ENCODE measurements around the gene CELSR1.
A peak's percentile ranks its signal among the peaks of the same experiment; 100 is the strongest.

Gene CELSR1, protein sequence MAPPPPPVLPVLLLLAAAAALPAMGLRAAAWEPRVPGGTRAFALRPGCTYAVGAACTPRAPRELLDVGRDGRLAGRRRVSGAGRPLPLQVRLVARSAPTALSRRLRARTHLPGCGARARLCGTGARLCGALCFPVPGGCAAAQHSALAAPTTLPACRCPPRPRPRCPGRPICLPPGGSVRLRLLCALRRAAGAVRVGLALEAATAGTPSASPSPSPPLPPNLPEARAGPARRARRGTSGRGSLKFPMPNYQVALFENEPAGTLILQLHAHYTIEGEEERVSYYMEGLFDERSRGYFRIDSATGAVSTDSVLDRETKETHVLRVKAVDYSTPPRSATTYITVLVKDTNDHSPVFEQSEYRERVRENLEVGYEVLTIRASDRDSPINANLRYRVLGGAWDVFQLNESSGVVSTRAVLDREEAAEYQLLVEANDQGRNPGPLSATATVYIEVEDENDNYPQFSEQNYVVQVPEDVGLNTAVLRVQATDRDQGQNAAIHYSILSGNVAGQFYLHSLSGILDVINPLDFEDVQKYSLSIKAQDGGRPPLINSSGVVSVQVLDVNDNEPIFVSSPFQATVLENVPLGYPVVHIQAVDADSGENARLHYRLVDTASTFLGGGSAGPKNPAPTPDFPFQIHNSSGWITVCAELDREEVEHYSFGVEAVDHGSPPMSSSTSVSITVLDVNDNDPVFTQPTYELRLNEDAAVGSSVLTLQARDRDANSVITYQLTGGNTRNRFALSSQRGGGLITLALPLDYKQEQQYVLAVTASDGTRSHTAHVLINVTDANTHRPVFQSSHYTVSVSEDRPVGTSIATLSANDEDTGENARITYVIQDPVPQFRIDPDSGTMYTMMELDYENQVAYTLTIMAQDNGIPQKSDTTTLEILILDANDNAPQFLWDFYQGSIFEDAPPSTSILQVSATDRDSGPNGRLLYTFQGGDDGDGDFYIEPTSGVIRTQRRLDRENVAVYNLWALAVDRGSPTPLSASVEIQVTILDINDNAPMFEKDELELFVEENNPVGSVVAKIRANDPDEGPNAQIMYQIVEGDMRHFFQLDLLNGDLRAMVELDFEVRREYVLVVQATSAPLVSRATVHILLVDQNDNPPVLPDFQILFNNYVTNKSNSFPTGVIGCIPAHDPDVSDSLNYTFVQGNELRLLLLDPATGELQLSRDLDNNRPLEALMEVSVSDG (N-terminal part only)

DNA sequence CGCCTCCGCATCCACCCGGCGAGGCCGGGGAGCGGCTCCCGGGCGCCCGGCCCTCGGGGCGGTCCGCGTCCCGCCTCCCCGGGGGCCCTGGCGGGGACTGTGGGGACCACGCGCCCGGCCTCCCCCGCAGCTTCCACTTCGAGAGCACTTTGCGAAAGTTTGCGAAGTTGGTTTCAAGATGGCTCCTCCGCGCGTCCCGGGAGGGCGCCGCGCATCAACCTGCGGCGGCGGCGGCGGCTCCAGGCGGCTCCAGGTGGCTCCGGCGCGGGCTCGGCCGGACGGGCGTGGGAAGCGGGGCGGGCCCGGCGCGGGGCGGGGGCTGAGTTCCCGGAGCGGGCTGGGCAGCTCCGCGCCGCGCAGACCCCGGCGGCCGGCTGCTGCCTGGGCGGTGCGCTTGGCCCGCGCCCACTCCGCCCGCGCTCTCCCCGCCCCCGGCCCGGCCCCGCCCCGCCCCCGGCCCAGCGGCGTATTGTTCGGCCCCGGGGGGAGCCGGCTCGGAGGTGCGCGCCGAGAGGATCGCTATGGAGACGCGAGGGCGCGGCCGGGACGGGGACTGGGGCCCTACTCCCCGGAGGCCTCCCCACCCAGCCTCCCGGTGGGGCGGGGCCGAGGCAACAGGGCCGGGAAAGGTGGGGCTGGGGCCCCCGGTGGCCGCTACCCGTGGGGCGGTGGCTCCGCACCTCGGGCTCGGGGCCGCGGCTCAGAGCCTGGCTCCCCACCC lies at the start of gene CELSR1:
TSS of gene CELSR1 (minus strand) at position 396 of the 721 bp plus-strand sequence. CDS start 450 bp downstream, outside the sequence.
- DNase-seq = peak in 1 of 56 donors; percentile 9

DNA sequence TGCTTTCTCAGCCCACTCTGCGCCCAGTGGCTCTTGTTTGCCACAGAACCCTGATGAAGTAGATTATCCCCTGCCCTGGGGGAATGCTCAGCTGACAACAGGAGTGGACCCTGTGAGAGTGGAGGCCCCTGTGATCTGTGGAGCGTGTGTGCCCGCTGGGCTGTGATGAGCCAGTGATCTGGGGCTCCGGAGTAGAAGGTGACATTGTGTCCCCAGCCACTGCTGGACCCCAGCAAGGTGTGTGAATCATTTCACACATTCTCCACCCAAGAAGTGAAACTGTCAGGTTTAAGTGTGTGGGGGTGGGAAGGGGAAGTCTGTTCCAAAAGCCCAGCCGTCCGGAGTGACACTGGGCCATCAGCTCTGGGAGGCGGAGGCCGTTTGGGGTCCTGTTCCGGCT lies 49.6 kb upstream of the CELSR1 start:
- DNase-seq = no peak

DNA sequence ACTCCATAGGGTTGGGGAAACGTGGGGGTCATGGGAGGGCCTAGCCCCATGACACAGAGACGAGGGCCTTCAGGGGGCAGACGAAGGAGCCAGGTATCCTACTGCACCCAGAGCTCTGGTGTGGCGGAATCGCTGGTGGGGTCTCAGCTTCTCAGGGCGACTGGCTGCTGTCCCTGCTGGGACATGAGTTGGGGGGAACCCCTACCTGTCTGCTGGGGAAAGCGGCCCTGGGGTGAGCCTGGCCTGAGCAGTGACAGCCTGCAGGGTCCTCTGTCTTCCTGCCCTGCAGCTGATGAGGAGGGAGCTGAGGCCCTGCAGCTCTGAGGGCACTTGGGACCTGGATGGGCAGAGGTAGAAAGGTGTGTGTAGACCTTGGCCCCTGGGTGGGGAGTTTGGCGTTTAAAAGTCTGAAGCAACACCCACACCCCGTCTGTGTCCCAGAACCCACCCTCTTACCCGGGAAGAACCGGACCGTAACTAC lies 49.2 kb upstream of the CELSR1 start:
- no peak for DNase-seq

DNA sequence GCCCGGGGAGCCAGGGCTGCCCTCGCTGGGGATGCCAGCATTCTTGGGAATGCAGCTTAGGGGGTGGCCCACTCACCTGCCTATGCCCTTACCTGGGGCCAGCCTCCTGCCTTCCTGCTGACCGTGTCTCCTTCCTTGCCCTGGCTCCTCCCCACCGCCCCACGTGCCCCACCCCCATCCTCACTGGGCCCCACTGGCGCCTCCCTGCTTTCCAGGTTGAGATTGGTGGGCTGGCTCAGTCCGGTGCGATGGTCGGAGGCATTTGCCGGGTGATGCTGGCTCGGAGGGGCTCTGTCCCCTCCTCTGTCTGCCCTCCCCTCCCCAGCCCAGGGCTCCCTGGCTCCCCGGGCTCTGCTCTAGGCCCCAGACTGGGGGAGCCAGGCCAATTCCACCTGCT lies 48.7 kb upstream of the CELSR1 start:
- no peak for DNase-seq

DNA sequence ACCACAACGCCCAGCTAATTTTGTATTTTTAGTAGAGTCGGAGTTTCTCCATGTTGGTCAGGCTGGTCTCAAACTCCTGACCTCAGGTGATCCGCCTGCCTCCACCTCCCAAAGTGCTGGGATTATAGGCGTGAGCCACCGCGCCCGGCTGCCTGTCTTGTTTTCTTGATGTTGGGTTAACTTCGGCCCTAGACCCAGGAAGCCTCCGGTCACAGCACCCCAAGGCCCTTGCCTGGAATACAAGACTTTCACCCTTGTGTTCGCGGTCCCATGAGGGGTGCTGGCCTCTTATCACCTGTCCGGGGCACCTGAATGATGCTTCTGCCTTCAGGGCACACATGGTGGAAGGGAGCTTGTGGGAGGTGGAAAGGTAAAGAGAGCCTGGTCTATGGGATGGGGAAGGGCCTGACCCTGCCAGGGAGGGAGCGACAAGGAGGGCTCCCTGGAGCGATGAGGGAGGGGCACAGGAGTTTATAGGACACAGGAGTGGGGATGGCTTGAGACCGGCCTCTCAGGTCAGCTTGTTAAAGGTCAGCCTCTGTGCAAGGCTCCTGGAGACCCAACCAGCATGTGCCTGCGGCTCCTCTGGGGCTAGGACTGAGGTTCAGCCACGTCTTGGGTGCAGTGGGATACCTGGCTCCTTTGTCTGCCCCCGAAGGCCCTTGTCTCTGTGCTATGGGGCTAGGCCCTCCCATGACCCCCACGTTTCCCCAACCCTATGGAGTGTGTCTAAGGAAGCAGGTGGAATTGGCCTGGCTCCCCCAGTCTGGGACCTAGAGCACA lies 48.1 kb upstream of the CELSR1 start:
- DNase-seq = no peak

DNA sequence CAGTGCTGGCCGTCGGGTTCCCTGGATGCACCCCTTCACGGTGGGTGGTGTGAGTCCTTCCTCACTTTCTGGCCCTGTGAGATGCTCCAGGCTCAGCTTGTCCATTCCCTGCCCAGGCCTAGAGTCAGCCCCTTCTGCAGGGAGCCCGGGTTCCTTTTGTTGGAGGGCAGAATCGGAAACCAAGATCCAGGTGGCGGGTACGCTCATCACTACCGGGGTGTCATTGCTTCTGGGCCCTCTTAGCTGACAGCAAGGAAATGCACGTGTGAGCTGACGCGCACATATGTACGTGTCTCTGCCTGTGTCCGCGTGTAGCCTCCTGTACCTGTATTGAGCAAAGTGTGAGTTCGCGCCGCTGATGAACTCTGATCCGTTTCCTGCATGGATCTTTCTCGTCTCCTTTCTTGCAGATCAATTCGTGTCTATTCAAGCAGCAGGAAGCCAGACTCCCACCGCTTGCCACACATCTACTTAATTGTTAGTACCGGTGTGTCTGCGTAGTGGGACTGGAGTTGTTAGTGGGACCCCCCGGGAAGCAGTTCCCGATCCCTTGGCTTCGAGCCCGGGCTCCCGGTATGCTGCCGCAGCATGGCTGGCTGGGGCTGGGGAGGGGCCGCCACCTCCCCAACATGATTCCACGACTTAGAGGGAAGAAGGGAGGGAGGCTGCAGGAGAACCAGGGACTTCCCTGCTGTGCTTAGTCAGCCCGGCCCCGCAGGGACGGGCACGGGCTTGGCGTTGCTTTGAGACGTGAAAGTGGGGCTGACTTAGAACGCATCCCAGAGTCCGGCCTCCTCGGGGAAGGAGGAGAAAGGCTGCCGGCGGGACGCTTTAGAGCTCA lies 46.9 kb upstream of the CELSR1 start:
- peak in 2 of 56 donors; percentile 13 to 23 for DNase-seq

DNA sequence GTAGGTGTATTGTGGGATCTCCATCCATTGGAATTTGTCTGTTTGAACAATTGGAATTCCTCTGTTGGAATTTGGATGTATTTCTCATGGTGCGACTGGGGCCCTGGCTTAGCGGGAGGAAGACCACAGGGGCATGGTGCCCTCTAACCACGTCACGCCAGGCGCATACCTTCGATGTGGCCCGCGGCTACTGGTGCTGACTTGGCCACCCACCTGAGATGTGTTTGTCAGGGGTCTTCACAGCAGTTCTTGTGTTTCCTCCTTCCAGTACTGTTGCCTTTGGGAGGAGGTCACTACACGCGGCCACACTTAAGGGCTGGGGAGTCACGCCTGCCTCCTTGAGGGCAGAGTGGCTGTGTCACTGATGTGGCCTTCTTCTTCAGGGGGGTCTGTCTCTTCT lies 46.2 kb upstream of the CELSR1 start:
- DNase-seq = no peak

DNA sequence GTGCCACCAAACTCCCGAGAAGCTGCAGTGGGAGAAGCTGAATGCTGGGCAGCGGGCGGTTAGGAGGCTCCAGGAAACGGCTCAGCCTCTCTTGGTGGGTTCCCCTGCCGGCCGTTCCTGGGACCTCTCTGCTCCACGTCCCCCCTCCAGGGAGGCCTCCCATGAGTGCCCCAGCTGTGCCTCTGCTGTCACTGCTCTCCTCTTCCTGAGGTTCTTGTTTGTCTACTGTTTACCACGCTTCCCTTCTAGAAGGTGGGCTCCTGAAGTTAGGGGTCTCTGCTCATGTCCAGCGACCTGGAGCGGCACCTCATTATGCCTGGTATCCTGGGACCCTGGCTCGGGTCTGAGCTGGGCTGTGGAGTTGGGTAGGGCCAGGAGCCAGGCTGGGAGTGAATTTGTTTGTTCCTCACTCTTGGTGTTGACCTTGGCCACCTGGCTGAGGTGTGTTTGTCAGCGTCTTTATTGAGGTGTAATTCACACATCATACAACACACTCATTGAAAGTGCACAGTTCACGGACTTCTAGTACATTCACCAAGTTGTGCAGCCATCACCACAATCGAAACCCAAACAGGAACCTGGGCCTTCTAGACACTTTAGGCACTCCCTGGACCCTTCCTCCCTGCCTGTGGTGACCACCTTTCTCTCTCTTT lies 45.0 kb upstream of the CELSR1 start:
- no peak for DNase-seq

DNA sequence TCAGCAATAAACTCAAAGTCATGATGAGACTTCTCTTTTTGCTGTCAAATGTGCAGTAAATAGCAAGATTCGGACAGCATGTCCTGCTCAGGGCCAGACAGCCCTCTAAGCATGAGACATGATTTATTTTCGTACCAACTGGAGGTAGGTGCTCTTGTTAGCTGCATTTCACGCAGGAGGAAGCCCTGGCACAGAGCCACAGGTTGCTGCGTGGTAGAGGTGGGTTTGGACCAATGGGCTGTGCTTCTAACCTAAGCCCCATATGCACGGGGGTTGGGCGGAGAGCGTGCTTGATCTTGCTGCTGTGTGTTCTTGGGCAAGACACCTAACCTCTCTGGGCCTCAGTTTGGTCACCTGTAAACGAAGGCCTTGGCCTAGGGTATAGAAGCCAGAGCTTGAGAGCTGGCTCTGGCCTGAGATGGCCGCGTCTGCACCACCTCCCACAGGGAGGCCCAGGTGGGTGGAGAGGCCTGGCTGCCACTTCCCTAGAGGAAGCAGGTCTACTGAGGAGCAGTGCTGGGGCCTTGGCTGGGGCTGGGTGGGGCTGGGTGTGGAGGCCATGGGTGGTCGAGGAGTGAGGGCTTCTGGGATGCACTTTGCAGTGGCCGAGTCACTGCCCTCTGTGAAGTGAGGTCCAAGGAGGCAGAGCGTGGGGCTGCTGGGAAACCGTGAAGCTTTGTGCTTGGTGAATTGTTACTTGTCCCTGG lies 44.3 kb upstream of the CELSR1 start:
- no peak for DNase-seq

DNA sequence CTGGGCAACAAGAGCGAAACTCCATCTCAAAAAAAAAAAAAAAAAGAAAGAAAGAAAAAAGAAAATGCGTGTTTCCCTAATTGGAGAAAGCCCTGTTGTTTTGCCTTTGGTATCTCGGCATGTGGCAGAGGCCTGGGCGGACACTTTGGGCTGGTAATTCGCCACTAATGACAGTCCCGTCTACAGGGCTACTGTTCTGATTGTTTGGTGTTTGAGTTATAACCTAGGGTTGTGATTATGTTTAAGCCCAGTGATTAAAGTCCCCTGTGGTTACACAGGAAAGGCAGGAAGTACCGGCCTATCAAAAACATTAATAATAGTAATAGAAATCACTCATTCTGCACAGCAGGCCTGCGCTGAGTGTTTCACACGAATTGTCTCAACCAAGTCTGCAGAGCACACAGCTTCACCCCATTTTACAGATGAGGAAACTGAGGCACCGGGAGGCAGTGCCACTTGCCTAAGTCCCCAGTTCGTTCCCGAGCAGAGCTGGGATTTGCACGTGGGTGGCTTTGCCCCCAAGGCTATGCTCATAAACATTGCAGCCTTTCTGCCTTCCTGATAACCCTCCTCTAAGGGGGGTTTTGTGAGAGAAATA lies 43.6 kb upstream of the CELSR1 start:
- DNase-seq = no peak

DNA sequence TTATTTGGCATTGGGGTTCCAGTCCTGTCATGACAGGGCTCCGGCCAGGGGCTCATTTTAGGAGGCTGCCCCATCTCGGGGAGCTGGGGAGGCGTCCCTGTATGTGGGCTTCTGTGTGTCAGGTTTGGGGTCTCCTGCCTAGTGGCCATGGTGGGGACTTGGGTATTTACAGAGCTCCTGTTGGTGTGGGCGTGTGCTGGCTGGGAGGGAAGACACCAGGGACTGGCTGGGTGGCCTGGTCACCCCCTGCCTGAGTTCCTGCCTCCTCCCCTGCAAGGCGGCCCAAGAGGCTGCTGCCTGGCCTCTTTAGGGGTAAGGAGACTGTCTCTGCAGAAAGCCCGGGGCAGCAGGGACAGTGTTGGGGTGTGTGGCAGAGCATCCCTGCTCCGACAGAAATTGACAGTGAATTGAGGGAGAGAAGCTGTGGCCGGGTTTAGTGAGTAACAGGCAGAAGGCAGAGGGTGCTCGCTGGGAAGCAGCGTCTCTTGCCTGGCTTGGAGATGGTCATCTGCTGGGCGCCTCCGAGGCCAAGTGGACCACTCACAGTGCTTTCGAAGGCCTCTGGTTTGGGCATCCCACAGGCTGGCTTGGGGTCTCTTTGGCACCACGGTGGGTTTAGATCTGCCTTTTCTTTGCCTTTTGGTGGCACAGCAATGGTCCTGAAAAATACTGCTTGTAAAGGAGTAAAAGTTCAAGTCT lies 42.5 kb upstream of the CELSR1 start:
- no peak for DNase-seq

DNA sequence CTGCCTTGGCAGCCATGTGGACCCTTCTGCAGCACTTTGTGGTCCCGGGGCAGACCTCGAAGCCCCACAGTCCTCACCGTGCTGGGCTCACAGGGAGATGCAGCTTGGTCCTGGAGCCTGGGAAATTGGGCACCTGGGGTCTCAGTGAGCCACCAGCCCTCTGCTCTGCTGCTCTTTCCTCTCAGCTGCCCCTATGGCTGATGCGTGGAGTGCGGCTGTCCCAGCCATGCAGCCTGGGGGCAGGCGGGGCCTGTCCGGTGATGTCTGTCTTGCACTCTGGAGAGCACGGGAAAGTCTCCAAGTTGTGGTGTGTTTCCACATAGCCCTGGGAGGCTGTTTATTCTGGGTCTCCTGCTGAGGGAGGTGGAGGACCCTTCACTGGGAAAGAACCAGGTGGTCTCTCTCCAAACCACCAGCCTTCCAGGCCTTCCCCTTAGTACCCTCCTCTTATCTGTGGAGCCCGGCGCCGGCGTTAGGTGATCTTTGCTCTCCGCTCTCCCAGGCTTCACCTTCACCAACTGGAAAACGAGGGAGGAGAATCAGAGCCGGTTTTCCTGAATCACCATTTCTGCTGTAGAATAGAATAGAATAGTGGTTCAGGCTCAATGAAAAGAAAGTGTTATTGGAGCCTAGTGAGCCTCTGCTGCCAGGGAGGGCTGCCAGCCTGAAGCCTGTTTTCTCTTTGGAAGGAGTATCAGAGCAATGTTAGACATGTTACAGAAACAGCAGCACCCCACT lies 41.6 kb upstream of the CELSR1 start:
- peak in 3 of 56 donors; percentile 20 to 48 (median 40) for DNase-seq

DNA sequence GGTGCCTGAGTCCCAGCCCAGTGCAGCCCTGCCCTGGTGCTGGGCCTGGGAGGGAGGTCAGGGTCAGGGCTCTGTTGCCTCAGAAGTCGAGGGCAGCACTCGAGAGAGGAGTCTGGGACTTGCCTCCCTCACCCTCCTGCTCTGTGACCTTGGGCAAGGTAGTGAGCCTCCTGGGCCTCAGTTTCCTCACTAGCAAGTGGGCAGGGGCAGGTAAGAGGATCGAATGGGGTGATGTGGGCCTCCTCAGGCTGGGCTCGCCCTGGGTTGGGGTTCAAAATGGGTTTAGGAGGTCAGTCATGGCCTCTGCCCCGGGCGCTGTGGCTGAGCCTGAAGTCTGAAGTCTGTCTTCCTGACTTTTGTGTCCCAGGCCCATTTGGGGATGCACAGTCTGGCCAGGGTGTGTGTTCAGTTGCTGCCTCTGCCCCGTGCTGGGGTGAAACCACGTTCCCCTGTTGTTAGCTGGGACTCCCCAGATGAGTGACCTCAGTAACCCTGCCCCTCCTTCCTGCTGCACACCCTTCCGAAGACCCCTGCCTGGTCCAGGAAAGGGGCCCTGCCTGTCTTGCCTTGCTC lies 40.9 kb upstream of the CELSR1 start:
- DNase-seq = no peak

DNA sequence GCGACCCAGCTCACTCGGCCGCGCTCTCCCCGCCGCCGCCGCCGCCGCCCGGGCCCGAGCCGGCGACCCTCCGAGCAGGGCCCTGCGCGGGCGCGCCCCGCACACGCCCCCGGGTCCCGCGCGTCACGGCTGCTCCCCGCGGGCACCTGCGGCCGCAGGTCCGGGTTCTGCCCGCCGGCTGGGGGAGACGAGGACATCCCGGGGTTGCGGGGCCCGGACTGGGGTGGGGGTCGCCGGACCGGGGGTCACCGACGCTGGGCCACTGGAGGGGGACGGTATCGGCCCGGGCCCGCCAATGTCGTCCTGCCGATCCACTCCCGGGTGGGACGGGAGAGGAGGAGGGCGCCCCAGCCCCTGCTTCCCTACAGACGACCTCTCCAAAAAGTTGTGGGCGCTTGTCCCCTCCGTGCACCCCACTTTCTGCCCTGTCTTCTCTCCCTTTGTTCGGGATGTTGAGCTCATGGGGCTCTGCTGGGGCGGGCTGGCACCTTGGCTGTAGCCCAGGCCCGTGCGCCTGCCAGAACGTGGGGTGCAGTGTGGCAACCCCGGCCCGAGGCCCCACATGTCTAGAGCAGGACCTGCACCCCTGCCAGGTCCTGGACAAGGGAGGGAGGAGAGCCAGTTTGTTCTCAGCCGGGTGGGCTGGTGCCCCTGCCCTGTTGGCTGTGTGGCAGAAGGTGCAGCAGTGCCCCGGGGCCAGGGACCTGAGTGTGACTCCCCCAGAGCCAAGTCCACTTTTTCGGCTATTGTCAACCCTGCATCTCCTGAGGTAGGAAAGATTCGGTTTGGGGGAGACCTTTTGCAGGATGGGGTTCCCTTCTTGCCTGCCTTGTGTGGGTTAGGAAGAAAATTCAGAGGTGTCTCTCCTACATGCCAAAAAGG lies 40.2 kb upstream of the CELSR1 start:
- DNase-seq = peak in 2 of 56 donors; percentile 27 to 32
